ENCODE results near the gene ADAMTS19.

ADAMTS19 gene

GRCh38 chr5:129440424-129440823 is 19.7 kb upstream of the ADAMTS19 start:
- Histone ChIP-seq H3K4me1 (ENCODE audit: control insufficient read depth in 5 of 5, insufficient read depth in 5 of 5, low read length in 5 of 5) (no peaks in the 10 kb centered on the region), H3K9me3 (ENCODE audit: control insufficient read depth in 5 of 5, low read length in 5 of 5) (no peaks in the 10 kb centered on the region), H3K9ac (ENCODE audit: low read length in 5 of 5) (no peak overlapping the region), H3K27ac (ENCODE audit: low read depth, low read length) (no peak overlapping the region), H3K27me3 (ENCODE audit: control insufficient read depth in 5 of 5, insufficient read depth in 4 of 5, low read length in 5 of 5) (no peaks in the 10 kb centered on the region), H3K36me3 (ENCODE audit: control insufficient read depth in 5 of 5, insufficient read depth in 5 of 5, low read length in 5 of 5) (no peaks in the 10 kb centered on the region), H3K4me3 (ENCODE audit: low read depth in 1 of 5, low read length in 5 of 5) (no peak overlapping the region)

DNA sequence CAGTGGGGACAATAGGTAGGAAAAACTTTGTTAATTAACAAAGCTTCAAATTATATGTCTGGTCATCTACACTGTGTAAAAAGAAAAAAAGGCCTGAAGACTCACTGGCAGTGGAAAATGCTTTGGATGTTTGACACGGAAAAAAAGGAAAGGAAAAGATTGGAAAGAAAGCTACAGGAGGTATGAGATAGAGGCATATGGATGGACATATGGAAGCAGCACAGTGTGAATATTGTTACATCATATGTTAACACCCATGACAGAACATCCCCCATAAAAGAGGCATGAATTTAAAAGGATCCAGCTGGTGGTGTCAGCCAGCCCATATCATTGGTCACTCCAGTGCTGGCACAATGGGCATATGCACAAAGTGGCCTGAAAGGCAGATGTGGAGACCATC is 19.0 kb upstream of the ADAMTS19 start:
- H3K4me3 ChIP-seq (ENCODE audit: low read depth in 1 of 5, low read length in 5 of 5) = no peak overlapping the region
- H3K9ac ChIP-seq (ENCODE audit: low read length in 5 of 5) = no peak overlapping the region
- no peak overlapping the region for H3K27ac ChIP-seq (ENCODE audit: low read depth, low read length)
- no peaks in the 10 kb centered on the region for H3K9me3 ChIP-seq (ENCODE audit: control insufficient read depth in 5 of 5, low read length in 5 of 5)
- no peaks in the 10 kb centered on the region for H3K36me3 ChIP-seq (ENCODE audit: control insufficient read depth in 5 of 5, insufficient read depth in 5 of 5, low read length in 5 of 5)
- H3K4me1 ChIP-seq (ENCODE audit: control insufficient read depth in 5 of 5, insufficient read depth in 5 of 5, low read length in 5 of 5) = no peaks in the 10 kb centered on the region
- no peaks in the 10 kb centered on the region for H3K27me3 ChIP-seq (ENCODE audit: control insufficient read depth in 5 of 5, insufficient read depth in 4 of 5, low read length in 5 of 5)

DNA sequence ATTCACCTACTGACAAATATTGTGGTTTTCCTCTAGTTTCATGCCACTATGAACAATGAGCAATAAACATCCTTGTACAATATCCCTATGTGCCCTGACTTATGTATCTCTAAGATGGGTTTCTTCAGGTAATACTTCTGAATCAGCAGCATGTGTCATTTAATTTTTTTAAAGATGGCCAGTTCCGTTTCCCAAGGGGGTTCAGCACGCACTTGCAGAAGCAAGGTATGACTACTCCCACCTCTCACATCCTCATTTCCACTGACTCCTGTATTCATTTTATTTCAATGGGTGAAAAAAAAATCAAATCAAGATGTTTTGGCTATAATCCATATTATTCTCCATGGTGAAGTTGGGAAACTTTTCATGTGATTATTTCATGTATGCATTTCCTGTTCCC is 14.7 kb upstream of the ADAMTS19 start:
- H3K36me3 ChIP-seq (ENCODE audit: control insufficient read depth in 5 of 5, insufficient read depth in 5 of 5, low read length in 5 of 5) = no peaks in the 10 kb centered on the region
- no peaks in the 10 kb centered on the region for H3K27me3 ChIP-seq (ENCODE audit: control insufficient read depth in 5 of 5, insufficient read depth in 4 of 5, low read length in 5 of 5)
- H3K9ac ChIP-seq (ENCODE audit: low read length in 5 of 5) = no peak overlapping the region
- no peaks in the 10 kb centered on the region for H3K9me3 ChIP-seq (ENCODE audit: control insufficient read depth in 5 of 5, low read length in 5 of 5)
- H3K4me1 ChIP-seq (ENCODE audit: control insufficient read depth in 5 of 5, insufficient read depth in 5 of 5, low read length in 5 of 5) = no peaks in the 10 kb centered on the region
- H3K4me3 ChIP-seq (ENCODE audit: low read depth in 1 of 5, low read length in 5 of 5) = no peak overlapping the region
- no peak overlapping the region for H3K27ac ChIP-seq (ENCODE audit: low read depth, low read length)

GRCh38 chr5:129447968-129448367 is 12.1 kb upstream of the ADAMTS19 start:
- no peaks in the 10 kb centered on the region for H3K36me3 ChIP-seq (ENCODE audit: control insufficient read depth in 5 of 5, insufficient read depth in 5 of 5, low read length in 5 of 5)
- H3K4me3 ChIP-seq (ENCODE audit: low read depth in 1 of 5, low read length in 5 of 5) = no peak overlapping the region
- H3K9ac ChIP-seq (ENCODE audit: low read length in 5 of 5) = no peak overlapping the region
- no peaks in the 10 kb centered on the region for H3K27me3 ChIP-seq (ENCODE audit: control insufficient read depth in 5 of 5, insufficient read depth in 4 of 5, low read length in 5 of 5)
- no peaks in the 10 kb centered on the region for H3K4me1 ChIP-seq (ENCODE audit: control insufficient read depth in 5 of 5, insufficient read depth in 5 of 5, low read length in 5 of 5)
- no peaks in the 10 kb centered on the region for H3K9me3 ChIP-seq (ENCODE audit: control insufficient read depth in 5 of 5, low read length in 5 of 5)
- H3K27ac ChIP-seq (ENCODE audit: low read depth, low read length) = no peak overlapping the region

GRCh38 chr5:129448654-129449053 is 11.4 kb upstream of the ADAMTS19 start:
- H3K9me3 ChIP-seq (ENCODE audit: control insufficient read depth in 5 of 5, low read length in 5 of 5) = no peaks in the 10 kb centered on the region
- H3K36me3 ChIP-seq (ENCODE audit: control insufficient read depth in 5 of 5, insufficient read depth in 5 of 5, low read length in 5 of 5) = no peaks in the 10 kb centered on the region
- H3K4me1 ChIP-seq (ENCODE audit: control insufficient read depth in 5 of 5, insufficient read depth in 5 of 5, low read length in 5 of 5) = no peaks in the 10 kb centered on the region
- H3K27me3 ChIP-seq (ENCODE audit: control insufficient read depth in 5 of 5, insufficient read depth in 4 of 5, low read length in 5 of 5) = no peaks in the 10 kb centered on the region
- no peak overlapping the region for H3K27ac ChIP-seq (ENCODE audit: low read depth, low read length)
- no peak overlapping the region for H3K9ac ChIP-seq (ENCODE audit: low read length in 5 of 5)
- H3K4me3 ChIP-seq (ENCODE audit: low read depth in 1 of 5, low read length in 5 of 5) = no peak overlapping the region

DNA sequence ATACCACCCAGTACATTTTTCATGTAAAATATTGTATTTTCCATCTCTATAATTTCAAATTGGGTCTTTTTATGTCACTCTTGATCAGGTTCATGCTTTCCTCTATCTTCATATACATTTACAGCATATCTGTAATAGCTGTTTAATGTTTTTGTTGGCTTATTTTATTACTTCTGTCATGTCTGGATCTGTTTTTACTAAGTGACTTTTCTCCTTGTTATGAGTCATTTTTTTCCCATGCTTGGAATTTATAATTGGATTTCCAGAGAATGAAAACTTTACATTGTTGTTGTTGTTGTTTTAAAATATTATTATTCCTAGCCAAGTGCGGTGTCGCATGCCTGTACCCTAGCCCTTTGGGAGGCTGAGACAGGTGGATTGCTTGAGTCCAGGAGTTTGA is 5.6 kb upstream of the ADAMTS19 start:
- Histone ChIP-seq H3K4me3 (ENCODE audit: low read depth in 1 of 5, low read length in 5 of 5) (no peak overlapping the region), H3K27ac (ENCODE audit: low read depth, low read length) (no peak overlapping the region), H3K27me3 (ENCODE audit: control insufficient read depth in 5 of 5, insufficient read depth in 4 of 5, low read length in 5 of 5) (peaks cover 2 to 3% (median 2%) of the 10 kb centered on the region in 5 donors), H3K9ac (ENCODE audit: low read length in 5 of 5) (no peak overlapping the region), H3K9me3 (ENCODE audit: control insufficient read depth in 5 of 5, low read length in 5 of 5) (no peaks in the 10 kb centered on the region), H3K36me3 (ENCODE audit: control insufficient read depth in 5 of 5, insufficient read depth in 5 of 5, low read length in 5 of 5) (no peaks in the 10 kb centered on the region), H3K4me1 (ENCODE audit: control insufficient read depth in 5 of 5, insufficient read depth in 5 of 5, low read length in 5 of 5) (peaks cover 0 to 2% (median 1%) of the 10 kb centered on the region in 5 donors)

GRCh38 chr5:129459450-129459776 is 685 bp upstream of the ADAMTS19 start:
- Histone ChIP-seq H3K9me3 (ENCODE audit: control insufficient read depth in 5 of 5, low read length in 5 of 5) (no peaks in the 10 kb centered on the region), H3K27ac (ENCODE audit: low read depth, low read length) (no peak overlapping the region), H3K9ac (ENCODE audit: low read length in 5 of 5) (no peak overlapping the region)

GRCh38 chr5:129460672-129460935 is 506 bp downstream of the ADAMTS19 start:
- H3K9ac ChIP-seq (ENCODE audit: low read length in 5 of 5) = no peak overlapping the region
- peaks cover 11 to 26% (median 18%) of the 10 kb centered on the region in 5 donors for H3K27me3 ChIP-seq (ENCODE audit: control insufficient read depth in 5 of 5, insufficient read depth in 4 of 5, low read length in 5 of 5)
- H3K4me3 ChIP-seq (ENCODE audit: low read depth in 1 of 5, low read length in 5 of 5) = peak overlapping the region; percentile 58 to 70 (median 62)
- peaks cover 3 to 24% (median 18%) of the 10 kb centered on the region in 5 donors for H3K4me1 ChIP-seq (ENCODE audit: control insufficient read depth in 5 of 5, insufficient read depth in 5 of 5, low read length in 5 of 5)
- no peaks in the 10 kb centered on the region for H3K9me3 ChIP-seq (ENCODE audit: control insufficient read depth in 5 of 5, low read length in 5 of 5)
- H3K27ac ChIP-seq (ENCODE audit: low read depth, low read length) = no peak overlapping the region
- no peaks in the 10 kb centered on the region for H3K36me3 ChIP-seq (ENCODE audit: control insufficient read depth in 5 of 5, insufficient read depth in 5 of 5, low read length in 5 of 5)

More at GRCh38 chr5:129459450-129459776, 685 bp upstream of the ADAMTS19 start:
- Histone ChIP-seq H3K36me3 (ENCODE audit: control insufficient read depth in 5 of 5, insufficient read depth in 5 of 5, low read length in 5 of 5) (no peaks in the 10 kb centered on the region), H3K4me1 (ENCODE audit: control insufficient read depth in 5 of 5, insufficient read depth in 5 of 5, low read length in 5 of 5) (peaks cover 3 to 24% (median 18%) of the 10 kb centered on the region in 5 donors), H3K4me3 (ENCODE audit: low read depth in 1 of 5, low read length in 5 of 5) (peak overlapping the region in 4 of 5 donors; percentile 39 to 52 (median 44)), H3K27me3 (ENCODE audit: control insufficient read depth in 5 of 5, insufficient read depth in 4 of 5, low read length in 5 of 5) (peaks cover 11 to 26% (median 18%) of the 10 kb centered on the region in 5 donors)

GRCh38 chr5:129460936-129461710 is 1.0 kb downstream of the ADAMTS19 start:
- Histone ChIP-seq H3K27me3 (ENCODE audit: control insufficient read depth in 5 of 5, insufficient read depth in 4 of 5, low read length in 5 of 5) (peaks cover 12 to 26% (median 18%) of the 10 kb centered on the region in 5 donors), H3K9me3 (ENCODE audit: control insufficient read depth in 5 of 5, low read length in 5 of 5) (no peaks in the 10 kb centered on the region), H3K27ac (ENCODE audit: low read depth, low read length) (no peak overlapping the region), H3K36me3 (ENCODE audit: control insufficient read depth in 5 of 5, insufficient read depth in 5 of 5, low read length in 5 of 5) (no peaks in the 10 kb centered on the region), H3K4me3 (ENCODE audit: low read depth in 1 of 5, low read length in 5 of 5) (peak overlapping the region; percentile 58 to 70 (median 62)), H3K9ac (ENCODE audit: low read length in 5 of 5) (no peak overlapping the region), H3K4me1 (ENCODE audit: control insufficient read depth in 5 of 5, insufficient read depth in 5 of 5, low read length in 5 of 5) (peaks cover 3 to 24% (median 18%) of the 10 kb centered on the region in 5 donors)

DNA sequence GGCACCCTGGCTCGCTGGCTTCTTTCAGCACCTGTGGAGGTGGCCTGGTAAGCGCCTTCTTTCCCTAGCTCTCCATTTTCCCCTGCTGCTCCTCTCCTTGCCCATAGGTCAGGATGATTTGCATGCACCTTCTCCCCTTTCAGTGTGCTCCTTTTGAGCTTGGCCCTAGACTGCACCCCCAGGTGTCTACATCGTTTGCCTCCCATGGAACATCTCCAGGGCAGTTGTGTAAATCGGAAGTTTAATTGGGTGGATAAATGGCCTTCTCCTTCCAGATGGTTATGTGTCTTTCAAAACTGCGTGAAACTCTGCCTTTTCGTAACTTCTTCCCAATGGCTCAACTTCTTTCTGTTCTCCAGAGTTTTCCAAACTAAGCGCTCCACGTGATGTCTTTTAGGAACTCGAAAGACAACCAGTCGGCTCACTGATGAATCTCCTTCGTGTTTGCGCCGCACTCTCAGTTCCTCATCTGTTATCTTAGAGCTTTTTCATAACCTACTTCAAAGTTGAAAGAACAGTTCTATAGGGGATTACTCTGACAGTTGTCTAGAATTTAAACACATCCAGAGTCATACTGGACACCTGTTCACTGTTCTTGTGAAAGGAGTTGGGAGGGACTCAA is 1.7 kb downstream of the ADAMTS19 start:
- no peak overlapping the region for H3K9ac ChIP-seq (ENCODE audit: low read length in 5 of 5)
- peaks cover 12 to 26% (median 18%) of the 10 kb centered on the region in 5 donors for H3K27me3 ChIP-seq (ENCODE audit: control insufficient read depth in 5 of 5, insufficient read depth in 4 of 5, low read length in 5 of 5)
- no peaks in the 10 kb centered on the region for H3K36me3 ChIP-seq (ENCODE audit: control insufficient read depth in 5 of 5, insufficient read depth in 5 of 5, low read length in 5 of 5)
- peaks cover 3 to 24% (median 18%) of the 10 kb centered on the region in 5 donors for H3K4me1 ChIP-seq (ENCODE audit: control insufficient read depth in 5 of 5, insufficient read depth in 5 of 5, low read length in 5 of 5)
- no peaks in the 10 kb centered on the region for H3K9me3 ChIP-seq (ENCODE audit: control insufficient read depth in 5 of 5, low read length in 5 of 5)
- H3K4me3 ChIP-seq (ENCODE audit: low read depth in 1 of 5, low read length in 5 of 5) = peak overlapping the region; percentile 25 to 65 (median 60)
- no peak overlapping the region for H3K27ac ChIP-seq (ENCODE audit: low read depth, low read length)
